KBM-7 (cell line): Measurements from ENCODE around the gene COX7A1.
"Not testable (repeated sequence)": the region's sequence is repeated elsewhere in the genome, so short reads cannot be mapped to it uniquely, and the experiment has no call there.

ENCODE experiments used
- DNase-seq: peaks from one replicate; pipeline ENCODE4 v3.0.0-alpha.2; 2015
- in situ Hi-C: fragments of 300-500 bp; cut with MboI; formaldehyde crosslinking; loops from 2 replicates; pipeline ENCODE4 v1.14.3; 2020; ENCODE audit warnings: low sequenced_read_pairs, low pct_unique_long_range_greater_than_20kb, mixed read lengths

The COX7A1 gene

DNA sequence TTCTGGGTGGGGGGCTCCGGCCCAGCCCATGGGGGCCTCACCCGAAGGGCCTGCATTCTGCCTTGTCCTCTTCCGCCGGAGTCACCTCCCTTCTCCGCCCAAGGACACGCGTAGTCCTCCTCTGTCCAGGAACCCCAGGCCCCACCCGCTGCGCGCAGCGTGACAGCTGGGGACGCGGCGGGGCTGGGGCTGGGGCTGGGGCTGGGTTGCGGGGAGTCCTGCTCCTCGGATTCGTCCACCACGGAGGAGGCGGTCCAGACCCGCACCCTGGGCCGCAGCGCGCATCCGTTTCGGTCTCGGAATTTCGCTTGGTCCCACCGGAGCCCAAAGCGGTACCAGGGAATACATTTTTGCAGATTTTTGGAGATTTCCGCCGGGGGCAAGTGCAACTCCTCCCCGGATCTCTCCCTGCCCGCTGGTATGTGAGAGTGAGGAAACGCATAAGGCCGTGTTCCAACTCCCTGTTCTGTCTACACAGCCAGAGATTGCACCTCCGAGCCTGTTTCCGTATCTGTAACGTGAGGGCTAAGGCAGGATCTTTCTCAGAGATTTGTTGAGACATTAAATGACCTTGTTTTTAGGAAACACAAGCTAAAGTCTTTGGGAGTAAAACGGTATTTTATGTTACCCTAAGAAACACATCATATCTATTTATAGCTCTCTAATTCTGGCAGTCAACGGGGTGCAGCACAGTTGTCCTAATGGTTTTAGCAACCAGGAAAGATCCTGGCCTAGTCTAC lies at the start of gene COX7A1:
COX7A1 (minus strand) TSS at position 96 of the 740 bp plus-strand sequence; CDS start at position 56, 40 bp downstream.
- in situ Hi-C loops = no loop called here
- no peak for DNase-seq

DNA sequence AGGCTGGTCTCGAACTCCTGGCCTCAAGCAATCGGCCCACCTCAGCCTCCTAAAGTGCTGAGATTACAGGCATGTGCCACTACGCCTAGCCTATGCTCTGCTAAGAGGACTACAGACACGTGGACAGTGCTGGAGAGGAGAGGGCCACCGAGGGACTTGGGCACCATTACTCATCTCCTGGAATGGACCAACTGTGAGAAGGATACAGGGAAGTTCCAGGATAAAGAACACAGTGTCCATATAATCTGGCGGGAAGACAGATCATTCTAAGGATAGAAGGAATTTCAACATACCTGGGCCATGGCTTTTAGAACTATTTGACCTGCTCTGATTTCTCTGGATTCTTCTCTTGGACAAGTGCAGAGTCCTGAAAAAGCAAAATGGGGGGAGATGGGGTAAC lies 49.4 kb upstream of the COX7A1 start:
- DNase-seq = no peak
- in situ Hi-C loops = no loop called here

DNA sequence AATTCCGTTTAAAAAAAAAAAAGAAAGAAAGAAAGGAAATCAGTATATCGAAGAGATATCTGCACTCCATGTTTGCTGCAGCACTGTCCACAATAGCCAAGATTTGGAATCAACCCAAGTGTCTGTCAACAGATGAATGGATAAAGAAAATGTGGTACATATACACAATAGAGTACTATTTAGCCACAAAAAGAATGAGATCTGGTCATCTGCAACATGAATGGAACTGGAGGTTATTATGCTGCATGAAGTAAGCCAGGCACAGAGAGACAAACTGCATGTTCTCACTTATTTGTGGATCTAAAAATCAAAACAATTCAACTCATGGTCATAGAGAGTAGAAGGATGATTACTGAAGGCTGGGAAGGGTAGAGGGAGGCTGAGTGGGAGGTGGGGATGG lies 45.9 kb upstream of the COX7A1 start:
- in situ Hi-C loops = no loop called here
- DNase-seq = no peak

DNA sequence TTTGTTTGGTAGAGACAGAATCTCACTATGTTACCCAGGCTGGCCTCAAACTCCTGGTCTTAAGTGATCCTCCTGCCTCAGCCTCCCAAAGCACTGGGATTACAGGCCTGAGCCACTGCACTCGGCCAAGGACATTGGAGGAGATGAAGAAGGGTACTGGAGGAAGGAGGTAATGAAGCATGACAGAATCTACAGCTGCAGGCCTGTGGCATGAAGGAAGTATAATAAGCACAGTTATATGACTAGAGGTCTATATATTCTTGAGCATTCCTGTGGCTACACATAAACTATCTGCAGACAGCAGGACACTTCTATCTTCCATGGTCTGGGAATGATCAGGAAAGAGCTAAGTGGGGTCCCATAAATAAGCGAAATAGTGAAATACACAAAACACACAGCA lies 44.0 kb upstream of the COX7A1 start:
- no peak for DNase-seq
- in situ Hi-C loops = no loop called here

DNA sequence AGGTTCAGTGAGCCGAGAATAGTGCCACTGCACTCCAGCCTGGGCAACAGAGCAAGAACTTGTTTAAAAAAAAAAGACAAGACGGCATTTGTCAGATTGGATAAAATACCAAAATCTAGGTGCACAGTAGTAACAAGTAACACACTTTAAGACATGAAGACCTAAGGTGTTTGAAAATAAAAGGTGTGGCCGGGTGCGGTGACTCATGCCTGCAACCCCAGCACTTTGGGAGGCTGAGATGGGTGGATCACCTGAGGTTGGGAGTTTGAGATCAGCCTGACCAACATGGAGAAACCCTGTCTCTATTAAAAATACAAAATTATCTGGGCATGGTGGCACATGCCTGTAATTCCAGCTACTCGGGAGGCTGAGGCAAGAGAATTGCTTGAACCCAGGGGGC lies 34.5 kb upstream of the COX7A1 start:
- in situ Hi-C loops, DNase-seq: not testable (repeated sequence)

DNA sequence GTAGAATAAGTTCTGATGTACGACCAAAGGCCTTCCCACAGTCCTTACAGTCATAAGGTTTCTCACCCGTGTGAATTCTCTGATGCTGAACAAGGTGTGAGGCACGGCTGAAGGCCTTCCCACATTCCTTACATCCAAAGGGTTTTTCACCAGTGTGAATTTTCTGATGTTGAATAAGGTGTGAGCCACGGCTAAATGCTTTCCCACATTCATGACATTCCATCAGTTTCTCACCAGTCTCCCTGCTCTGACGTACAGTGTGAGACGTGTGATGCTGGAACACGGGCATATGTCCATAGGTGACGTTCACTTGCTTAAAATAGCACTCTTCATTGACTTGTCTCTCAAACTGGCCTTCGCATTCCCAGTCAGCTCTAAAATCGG lies 31.0 kb upstream of the COX7A1 start:
- in situ Hi-C loops = no loop called here

DNA sequence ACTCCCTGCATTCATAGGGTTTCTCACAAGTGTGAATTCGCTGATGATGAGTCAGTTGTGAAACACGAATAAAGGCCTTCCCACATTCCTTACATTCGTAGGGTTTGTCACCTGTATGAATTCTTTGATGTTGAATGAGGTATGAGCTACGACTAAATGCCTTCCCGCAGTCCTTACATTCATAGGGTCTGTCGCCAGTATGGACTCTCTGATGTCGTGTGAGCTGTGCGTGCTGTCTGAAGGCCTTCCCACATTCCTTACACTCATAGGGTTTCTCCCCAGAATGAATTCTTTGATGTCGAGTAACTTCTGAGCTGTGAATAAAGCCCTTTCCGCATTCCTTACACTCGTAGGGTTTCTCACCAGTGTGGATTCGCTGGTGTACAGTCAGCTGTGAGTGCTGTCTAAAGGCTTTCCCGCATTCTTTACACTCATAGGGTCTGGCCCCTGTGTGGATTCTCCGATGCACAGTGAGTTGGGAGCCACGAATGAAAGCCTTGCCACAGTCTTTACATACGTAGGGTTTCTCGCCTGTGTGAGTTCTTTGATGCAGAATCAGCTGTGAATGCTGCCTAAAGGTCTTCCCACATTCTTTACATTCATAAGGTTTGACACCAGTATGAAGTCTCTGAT lies 30.5 kb upstream of the COX7A1 start:
- in situ Hi-C loops = no loop called here
- no peak for DNase-seq

More for the DNA sequence above, 31.0 kb upstream of the COX7A1 start:
- DNase-seq = no peak

DNA sequence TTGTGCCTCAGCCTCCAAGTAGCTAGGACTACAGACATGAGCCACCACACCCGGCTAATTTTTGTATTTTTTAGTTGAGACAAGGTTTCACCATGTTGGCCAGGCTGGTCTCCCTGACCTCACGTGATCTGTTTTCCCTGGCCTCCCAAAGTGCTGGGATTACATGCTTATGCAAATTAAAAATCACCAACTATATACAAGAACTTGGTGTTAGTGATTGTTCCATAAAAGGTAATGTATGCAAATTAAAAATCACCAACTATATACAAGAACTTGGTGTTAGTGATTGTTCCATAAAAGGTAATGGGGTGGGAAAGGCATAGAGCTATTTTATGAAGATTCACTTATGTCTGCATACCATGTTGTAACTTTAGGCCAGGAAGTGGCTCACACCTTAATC lies 26.8 kb upstream of the COX7A1 start:
- in situ Hi-C loops, DNase-seq: not testable (repeated sequence)

DNA sequence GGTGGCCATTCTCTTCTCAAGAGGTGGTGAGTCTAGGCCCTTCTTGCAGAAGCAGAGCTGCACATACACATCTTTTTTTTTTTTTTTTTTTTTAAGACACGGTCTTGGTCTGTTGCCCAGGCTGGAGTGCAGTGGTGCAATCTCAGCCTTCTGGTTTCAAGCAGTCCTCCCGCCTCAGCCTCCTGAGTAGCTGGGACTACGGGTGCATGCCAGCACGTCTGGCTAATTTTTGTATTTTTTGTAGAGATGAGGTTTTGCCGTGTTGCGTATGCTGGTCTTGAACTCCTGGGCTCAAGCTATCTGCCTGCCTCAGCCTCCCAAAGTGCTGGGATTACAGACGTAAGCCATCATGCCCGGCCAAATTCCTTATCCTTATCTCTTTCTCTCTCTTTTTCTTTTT lies 21.6 kb upstream of the COX7A1 start:
- DNase-seq, in situ Hi-C loops: not testable (repeated sequence)

DNA sequence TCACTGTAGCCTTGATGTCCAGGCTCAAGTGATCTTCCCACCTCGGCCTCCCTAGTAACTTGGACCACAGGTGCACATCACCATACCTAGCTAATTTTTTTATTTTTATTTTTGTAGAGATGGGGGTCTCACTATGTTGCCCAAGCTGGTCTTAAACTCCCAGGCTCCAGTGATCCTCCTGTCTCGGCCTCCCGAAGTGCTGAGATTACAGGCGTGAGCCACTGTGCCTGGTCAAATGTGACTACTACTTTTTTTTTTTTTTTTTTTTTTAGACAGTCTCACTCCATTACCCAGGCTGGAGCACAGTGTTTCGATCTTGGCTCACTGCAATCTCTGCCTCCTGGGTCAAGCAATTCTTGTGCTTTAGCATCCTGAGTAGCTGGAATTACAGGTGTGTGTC lies 20.6 kb upstream of the COX7A1 start:
- in situ Hi-C loops = no loop called here
- DNase-seq = no peak

DNA sequence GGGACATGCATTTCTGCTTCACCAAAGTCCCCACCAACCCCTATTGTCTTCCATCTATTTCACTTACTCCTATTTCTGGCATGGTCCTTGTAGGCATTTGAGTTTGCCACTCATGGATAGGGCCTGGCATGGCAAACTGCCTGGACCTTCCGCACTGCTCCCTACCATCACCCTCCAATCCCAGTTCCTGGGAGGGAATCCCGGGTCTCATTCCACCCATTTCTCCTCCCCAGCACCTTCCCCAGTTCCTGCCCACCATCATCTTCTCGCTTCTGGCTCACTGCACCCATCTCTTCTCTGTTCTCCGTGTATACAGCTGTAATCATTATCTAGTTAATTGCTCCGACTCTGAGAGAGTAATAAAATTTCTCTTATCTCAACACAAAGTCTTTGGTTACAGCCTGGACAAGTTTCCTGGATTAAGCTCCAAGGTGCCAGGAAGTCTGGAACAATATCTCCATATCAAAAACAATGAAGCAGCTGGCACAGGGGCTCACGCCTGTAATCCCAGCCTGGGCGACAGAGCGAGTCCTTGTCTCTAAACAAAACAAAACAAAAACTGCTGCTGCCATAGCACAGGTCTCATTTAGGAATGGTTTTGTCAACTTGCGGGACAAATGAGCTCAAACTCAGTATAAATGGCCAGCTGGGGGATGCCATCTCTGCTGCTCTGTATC lies 17.0 kb upstream of the COX7A1 start:
- no peak for DNase-seq
- in situ Hi-C loops = no loop called here

DNA sequence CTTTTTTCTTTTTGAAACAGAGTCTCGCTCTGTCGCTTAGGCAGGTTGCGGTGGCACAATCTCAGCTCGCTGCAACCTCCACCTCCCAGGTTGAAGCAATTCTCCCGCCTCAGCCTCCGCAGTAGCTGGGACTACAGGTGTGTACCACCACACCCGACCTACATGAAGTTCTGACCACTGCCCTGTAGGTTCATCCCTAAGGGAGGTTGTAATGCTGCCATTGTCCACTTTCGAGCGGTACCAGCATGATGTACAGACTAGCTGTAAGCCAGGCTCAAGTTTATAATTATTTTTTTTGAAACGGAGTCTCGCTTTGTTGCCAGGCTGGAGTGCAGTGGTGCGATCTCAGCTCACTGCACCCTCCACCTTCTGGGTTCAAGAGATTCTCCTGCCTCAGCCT lies 11.6 kb upstream of the COX7A1 start:
- in situ Hi-C loops = no loop called here
- DNase-seq = no peak

DNA sequence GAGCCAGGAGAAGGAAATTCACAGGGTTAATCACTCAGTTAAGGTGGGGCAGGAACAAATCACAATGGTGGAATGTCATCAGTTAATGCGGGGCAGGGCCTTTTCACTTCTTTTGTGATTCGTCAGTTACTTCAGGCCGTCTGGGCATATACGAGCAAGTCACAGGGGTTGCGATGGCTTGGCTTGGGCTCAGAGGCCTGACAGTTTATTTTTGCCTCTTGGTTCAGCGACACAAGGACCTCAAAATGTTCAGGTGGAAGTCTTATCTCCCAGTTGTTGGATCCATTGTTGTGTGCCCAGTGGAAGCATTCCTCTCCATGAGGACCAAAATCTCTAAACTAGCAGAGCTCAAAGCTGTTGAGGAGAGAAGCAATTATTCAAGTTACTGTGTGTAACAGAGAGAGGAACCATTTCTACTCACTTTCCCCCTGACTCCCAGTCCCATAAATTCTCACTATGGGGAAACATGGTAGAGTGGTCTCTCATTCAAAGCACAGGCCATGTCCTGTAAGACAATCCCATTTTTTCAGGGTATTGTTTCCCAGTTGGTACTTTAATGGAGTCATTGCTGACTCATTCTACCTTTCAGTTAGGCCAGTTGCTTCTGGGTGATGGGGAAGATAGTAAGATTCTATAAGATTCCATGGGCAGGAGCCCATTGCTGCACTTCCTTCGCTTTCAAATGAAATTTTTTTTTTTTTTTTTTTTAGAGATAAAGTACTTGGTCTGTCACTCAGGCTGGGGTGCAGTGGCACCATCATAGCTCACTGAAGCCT lies 8.8 kb upstream of the COX7A1 start:
- in situ Hi-C loops = no loop called here
- no peak for DNase-seq

DNA sequence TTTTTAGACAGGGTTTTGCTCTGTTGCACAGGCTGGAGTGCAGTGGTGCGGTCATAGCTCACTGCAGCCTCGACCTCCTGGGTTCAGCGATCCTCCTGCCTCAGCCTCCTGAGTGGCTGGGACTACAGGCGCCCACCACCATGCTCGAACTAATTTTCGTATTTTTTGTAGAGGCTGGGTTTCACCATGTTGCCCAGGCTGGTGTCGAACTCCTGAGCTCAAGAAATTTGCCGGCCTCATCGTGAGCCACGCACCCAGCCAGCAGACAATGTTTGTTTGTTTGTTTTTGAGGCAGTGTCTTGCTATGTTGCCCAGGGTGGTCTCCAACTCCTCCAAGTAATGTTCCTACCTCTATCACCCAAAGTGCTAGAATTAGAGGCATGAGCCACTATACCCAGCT lies 879 bp upstream of the COX7A1 start:
- no peak for DNase-seq
- in situ Hi-C loops = no loop called here

DNA sequence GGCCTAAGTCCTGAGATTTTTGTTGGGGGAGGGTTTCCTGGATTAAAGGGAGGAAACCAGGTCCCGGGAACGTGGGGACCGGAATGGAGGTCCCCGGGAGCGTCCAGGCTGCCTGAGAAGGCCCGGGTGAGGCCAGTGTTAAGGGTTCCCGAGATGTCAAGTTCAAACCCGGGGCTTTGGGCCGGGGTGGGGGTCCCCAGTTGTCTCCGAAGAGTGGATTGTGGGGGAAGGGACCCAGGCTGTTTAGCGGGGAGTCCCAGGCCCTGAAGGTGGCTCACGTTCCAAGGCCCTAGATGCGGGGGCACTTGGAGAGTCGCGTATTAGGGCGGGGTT lies 262 bp downstream of the COX7A1 start:
- in situ Hi-C loops = no loop called here
- DNase-seq = no peak

DNA sequence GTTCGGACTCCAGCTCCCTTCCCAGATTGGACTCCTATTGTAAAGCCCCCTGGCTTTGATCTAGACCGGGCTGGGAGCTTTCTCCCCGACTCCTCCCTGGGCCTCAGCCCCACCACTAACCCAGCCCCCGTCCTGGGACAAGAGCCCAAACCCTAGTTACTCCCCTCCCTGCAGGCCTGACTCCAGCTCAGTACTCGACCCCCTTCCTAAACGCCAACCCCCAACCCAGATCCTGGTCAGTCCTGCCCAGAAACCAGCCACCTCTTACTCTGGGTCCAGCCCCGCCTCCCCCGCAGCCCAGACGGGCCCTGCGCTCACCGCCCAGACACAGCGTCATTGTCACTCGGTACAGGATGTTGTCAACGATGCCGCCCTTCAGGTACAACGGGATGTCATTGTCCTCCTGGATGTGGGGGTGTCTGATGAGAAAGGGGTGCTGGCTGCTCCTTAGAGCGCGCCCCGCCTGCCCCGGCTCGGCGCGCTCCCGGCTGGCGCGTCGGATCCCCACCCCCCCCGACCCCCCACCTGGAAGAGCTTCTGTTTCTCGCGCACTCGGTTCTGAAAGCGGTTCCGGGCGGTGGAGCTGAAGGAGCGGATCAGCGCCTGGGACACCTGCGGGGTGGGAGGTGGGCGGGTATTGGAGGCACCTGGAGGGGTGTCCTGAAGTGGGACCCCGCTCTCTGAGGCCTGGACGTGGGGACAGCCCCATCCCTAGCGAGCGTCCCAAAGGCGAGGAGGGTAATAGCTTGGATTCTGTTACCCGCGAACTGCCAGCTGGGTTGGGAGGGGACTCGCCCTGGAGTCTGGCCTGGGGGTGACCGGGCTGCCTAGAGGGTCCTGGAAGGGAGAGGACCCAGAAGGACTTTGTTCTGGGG lies 866 bp downstream of the COX7A1 start:
- in situ Hi-C loops = no loop called here
- DNase-seq = no peak

DNA sequence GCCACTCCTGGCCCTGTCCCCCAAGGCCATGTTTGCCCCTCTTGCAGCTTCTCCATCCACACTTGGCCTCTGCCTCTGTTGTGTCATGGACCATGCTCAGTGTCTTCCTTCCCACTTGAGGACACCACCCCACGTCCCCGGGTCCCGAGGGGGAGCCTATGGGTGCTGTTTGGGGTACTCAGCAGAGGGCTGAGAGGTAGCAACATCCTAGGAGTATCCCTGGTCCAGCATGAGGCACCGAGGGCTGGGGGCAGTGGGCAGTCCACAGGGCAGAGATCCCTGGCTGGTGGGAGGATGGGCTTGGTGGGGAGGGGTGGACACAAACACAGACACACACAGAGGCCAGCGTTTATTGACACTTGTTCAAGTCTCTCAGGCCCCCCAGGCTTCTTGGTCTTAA lies 1.7 kb downstream of the COX7A1 start:
- in situ Hi-C loops = no loop called here
- DNase-seq = no peak

DNA sequence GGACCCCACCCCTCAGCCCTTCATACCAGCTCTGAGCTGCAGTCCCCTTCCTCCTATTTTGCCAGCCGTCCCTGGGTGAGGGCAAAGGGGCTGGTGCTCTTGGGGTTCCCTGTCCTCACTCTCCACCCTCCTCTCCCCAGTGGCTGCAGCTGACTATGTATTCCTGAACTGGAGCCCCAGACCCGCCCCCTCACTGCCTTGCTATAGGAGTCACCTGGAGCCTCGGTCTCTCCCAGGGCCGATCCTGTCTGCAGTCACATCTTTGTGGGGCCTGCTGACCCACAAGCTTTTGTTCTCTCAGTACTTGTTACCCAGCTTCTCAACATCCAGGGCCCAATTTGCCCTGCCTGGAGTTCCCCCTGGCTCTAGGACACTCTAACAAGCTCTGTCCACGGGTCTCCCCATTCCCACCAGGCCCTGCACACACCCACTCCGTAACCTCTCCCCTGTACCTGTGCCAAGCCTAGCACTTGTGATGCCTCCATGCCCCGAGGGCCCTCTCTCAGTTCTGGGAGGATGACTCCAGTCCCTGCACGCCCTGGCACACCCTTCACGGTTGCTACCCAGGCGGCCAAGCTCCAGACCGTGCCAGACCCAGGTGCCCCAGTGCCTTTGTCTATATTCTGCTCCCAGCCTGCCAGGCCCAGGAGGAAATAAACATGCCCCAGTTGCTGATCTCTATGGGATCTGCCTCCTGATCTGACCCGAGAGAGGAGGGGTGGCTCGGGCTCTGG lies 2.4 kb downstream of the COX7A1 start:
- in situ Hi-C loops = no loop called here
- DNase-seq = no peak
